Right ventricle myocardium superior (tissue), 1 donor: ENCODE measurements around the gene ARFGAP3. TPM values are rescaled to one million over a fixed set of nuclear protein-coding genes. Genes with fewer than 3 reads are reported as not detected.

Source experiments
- ATAC-seq: fragments of 200-7000 bp; cut with Tn5 transposase; one replicate; pipeline ENCODE4 v1.9.1; 2020; ENCODE audit warnings: mild to moderate bottlenecking; ENCODE audit not compliant: poor library complexity
- DNase-seq: peaks from one replicate; pipeline ENCODE4 v3.0.0-alpha.2; 2020
- intact Hi-C: fragments of 100-400 bp; cut with DNase I; formaldehyde crosslinking; loops from one replicate; pipeline ENCODE4 v1.11.2; 2022
- total RNA-seq: library from RNA; stranded (reverse); fragmentation: NEBNext Ultra II Directional; extraction: Animal tissue kit (Norgen Biotek cat#: 25700); gene quantifications from one replicate; pipeline ENCODE4 v1.2.1, GENCODE V29; 2021
- donor health status: DM: no; HTN: yes; CAD: no; lungs with severe emphysema.

Gene ARFGAP3
- total RNA-seq, 1 donor from 2014 or later: 22.4 TPM

DNA sequence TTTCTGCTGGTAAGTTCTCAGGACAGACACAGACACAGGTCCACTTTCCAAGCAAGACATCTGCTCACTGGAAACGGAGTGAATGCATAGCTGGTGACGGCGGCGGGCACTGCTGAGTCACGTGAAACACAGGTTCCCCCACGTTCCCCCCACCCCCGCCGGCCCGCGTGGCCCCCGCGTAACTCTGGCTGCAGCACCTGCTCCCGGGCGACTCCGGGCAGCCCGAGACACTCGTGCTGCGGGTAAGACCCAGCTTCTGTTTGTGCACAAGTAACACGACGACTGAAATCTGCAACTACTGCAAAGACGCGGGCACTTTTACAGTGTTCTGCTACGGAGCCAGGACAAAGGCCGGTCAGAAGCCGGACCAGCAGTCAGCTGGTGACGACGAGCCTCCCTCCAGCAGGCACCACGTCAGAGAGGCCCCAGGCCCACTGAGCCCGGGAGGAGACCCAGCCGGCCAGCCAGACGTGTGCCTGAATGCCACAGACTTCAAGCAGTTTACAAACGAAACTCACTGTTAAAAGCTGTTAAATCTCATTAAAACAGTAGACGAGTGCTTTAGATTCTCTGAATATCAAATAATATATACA is 12.9 kb upstream of the ARFGAP3 start:
- intact Hi-C loops: loop anchor here (10.0 kb wide), 2 partner anchors 165 to 225 kb away; no protein-coding TSS in a partner anchor
- DNase-seq: no peak

GRCh38 chr22:42869463-42869862 is 12.4 kb upstream of the ARFGAP3 start:
- DNase-seq (no peak), ATAC-seq (no peak)
- intact Hi-C loops: loop anchor here (10.0 kb wide), 1 partner anchor 165 kb away; no protein-coding TSS in a partner anchor

More for the DNA sequence above, 12.9 kb upstream of the ARFGAP3 start:
- no peak for ATAC-seq

DNA sequence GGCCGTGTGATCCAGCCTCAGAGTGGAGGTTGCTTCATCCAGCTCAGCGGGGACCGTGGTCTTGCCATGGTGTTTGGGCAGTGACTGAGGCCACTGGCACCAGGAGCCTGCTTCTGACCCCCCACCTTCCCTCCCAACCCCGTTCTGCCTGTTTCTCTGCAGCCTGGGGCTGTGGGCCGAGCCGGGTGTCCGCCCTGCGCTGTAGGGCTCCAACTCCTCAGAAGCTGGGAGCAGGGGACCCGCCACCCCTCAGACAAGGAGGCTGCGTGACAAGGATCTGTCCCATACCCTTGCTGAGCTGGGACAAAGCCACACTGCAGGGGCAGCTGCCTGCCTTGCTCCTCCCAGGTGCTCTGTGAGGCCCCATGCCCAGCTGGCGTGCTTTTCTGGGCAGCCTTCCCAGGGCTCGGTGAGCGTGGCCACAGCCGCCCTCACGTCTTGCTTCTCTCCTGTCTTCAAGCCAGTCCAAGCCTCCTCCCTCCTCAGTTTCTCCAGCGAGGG is 11.7 kb upstream of the ARFGAP3 start:
- peak; percentile 78 for ATAC-seq
- peak; percentile 74 for DNase-seq
- intact Hi-C loops: loop anchor here (10.0 kb wide), 1 partner anchor 166 kb away; no protein-coding TSS in a partner anchor

DNA sequence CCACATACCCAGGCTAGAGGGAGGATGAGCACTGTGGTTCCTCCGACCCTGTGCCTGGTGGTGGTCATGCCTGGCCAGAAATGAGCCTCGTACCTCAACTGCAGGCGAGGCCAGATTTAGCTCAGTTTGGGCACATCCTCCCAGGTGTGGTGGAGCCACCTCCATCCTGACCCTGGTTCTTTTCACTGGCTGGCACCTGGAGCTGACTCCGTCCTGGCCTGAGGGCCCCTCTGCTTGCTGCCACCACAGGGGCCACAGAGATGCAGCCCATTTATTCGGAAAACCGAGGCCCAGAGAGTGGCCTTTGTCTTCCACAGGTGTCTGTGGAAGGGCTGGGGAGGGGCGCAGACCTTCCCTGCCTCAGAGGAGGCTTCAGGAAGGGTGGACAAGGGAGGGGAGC is 9.0 kb upstream of the ARFGAP3 start:
- DNase-seq (no peak), ATAC-seq (no peak)
- intact Hi-C loops: loop anchor here (10.0 kb wide), 1 partner anchor 169 kb away; no protein-coding TSS in a partner anchor

GRCh38 chr22:42865536-42865935 is 8.5 kb upstream of the ARFGAP3 start:
- intact Hi-C loops: loop anchor here (10.0 kb wide), 1 partner anchor 169 kb away; no protein-coding TSS in a partner anchor
- no peak for DNase-seq
- ATAC-seq: no peak

DNA sequence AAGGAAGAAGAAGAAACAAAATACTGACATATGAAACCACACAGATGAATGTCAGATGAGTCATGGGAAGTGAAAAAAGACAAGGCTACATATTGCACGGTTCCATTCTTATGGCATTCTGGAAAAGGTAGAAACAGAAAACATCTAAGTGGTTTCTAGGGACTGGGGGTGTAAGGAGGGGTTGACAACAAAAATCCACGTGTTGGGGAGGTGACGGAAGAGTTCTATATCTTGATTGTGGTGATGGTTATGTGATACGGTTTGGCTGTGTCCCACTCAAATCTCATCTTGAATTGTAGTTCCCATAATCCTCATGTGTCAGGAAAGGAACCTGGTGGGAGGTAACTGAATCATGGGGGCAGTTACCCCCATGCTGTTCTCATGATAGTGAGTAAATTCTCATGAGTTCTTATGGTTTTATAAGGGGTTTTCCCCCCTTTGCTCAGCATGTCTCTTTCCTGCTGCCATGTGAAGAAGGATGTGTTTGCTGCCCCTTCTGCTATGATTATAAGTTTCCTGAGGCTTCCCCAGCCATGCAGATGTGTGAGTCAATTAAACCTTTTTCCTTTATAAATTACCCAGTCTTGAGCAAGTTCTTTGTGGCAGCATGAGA is 6.4 kb upstream of the ARFGAP3 start:
- no peak for DNase-seq
- intact Hi-C loops: loop anchor here (10.0 kb wide), 1 partner anchor 171 kb away; no protein-coding TSS in a partner anchor
- no peak for ATAC-seq

DNA sequence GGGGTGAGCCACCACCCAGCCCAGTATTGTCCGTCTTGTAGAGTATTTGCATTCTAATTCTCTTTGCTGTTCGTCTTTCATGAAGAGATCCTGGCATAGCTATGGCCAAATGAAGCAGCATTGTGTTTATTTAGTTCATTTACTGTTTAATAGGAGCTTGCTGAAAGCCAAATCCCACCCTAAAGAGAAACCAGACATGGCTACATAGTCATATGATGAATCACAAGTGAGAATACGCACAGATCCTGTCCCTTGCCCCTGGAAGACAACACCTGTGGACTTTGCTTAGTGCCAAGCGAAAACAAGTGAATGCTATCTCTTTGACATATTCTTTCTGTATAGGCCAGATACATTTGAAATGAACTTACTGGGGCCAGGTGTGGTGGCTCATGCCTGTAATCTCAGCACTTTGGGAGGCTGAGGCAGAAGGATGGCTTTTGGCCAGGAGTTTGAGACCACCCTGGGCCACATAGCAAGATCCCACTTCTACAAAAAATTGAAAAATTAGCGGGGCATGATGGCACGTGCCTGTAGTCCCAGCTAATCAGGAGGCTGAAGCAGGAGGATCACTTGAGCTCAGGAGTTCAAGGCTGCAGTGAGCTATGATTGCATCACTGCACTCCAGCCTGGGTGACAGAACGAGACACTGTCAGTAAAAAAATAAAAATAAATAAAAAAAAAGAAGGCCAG is 5.1 kb upstream of the ARFGAP3 start:
- peak; percentile 9 for DNase-seq
- ATAC-seq: no peak
- intact Hi-C loops: loop anchor here (10.0 kb wide), 1 partner anchor 173 kb away; no protein-coding TSS in a partner anchor

- ATAC-seq (no peak), DNase-seq (no peak)
- intact Hi-C loops: loop anchor here (10.0 kb wide), 1 partner anchor 174 kb away; no protein-coding TSS in a partner anchor
These were observed 3.9 kb upstream of the ARFGAP3 start for GRCh38 chr22:42860968-42861367.

DNA sequence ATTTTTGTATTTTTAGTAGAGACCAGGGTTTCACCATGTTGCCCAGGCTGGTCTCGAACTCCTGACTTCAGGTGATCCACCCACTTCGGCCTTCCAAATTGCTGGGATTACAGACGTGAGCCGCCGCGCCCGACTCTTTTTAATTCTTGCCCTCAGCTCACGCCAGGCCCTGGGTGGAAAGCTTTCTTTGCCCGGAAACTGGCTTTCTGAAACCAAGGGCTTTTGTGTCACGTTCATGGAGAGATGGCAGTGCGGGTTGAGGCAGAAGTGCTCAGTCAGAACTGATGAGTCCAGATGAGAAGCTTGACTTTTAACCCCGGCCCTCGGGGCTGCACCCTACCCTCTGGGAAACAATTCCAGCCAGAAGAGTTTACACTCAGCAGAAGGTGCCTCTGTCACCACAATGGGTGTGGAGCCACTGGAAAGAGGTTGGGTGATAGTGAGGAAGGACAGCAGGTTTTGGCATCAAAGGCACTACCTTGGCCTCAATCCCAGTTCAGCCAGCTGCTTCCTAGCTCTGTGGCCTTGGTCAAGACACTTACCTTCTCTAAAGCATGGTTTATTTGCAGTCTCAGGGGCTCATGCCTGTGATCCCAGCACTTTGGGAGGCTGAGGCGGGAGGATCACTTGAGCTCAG is 890 bp upstream of the ARFGAP3 start:
- intact Hi-C loops: no loop called here
- ATAC-seq (peak; percentile 2), DNase-seq (no peak)

GRCh38 chr22:42856179-42856864 is 751 bp downstream of the ARFGAP3 start:
- intact Hi-C loops: no loop called here
- ATAC-seq: peak; percentile 23
- DNase-seq: peak; percentile 73

GRCh38 chr22:42855721-42856120 is 1.4 kb downstream of the ARFGAP3 start:
- DNase-seq: no peak
- intact Hi-C loops: no loop called here
- no peak for ATAC-seq

DNA sequence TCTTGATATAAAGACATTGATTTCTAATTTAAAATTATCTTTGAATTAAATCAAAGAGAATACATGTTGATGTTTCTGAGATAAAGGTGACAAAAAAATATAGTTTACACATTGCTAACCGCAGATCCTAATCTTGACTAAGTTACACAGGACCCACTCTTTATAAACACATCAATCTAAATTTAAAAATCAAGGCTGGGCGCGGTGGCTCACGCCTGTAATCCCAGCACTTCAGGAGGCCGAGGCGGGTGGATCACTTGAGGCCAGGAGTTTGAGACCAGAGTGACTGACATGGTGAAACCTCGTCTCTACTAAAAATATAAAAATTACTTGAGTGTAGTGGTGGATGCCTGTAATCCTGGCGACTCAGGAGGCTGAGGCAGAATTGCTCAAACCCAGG is 1.9 kb downstream of the ARFGAP3 start:
- DNase-seq (no peak), ATAC-seq (no peak)
- intact Hi-C loops: no loop called here

DNA sequence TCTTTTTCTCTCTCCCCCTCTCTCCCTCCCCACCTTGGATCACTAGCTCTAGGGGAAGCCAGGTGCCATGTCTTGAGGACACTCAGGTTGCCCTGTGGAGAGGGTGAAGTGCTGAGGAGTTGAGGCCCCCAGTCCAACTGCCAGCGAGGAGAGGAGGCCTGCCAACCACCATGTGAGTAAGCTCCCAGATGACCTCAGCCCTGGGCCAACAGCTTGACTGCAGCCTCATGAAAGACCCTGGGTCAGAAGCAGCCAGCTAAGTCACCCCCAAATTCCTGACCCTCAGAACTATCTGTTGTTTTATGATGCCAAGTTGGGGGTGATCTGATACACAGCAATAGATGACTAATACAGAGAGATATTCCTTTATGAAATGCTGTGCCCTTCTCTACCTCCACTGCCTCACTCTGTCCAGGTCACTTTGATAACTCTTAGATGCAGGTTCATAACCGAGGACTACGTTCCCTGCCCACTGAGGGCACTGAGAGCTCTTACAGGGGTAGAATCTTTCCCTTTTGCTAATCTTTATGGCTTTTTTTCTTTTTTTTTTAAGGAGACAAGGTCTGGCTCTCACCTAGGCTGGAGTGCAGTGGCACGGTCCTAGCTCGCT is 8.0 kb downstream of the ARFGAP3 start:
- ATAC-seq (no peak), DNase-seq (no peak)
- intact Hi-C loops: no loop called here

DNA sequence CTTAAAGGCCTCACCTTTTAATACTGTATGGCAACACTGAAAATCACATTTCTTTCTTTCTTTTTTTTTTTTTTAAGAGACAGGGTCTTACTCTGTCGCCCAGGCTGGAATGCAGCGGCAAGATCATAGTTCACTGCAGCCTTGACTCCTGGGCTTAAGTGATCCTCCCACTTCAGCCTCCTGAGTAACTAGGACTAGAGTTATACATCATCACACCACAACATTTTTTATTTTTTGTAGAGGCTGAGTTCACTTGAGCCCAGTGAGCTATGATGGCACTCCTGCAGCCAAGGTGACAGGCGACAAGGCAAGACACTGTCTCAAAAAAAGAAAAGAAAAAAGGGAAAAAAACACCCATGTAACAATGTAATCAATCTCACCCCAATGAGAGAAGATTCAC is 10.0 kb downstream of the ARFGAP3 start:
- no peak for ATAC-seq
- DNase-seq: no peak
- intact Hi-C loops: no loop called here

DNA sequence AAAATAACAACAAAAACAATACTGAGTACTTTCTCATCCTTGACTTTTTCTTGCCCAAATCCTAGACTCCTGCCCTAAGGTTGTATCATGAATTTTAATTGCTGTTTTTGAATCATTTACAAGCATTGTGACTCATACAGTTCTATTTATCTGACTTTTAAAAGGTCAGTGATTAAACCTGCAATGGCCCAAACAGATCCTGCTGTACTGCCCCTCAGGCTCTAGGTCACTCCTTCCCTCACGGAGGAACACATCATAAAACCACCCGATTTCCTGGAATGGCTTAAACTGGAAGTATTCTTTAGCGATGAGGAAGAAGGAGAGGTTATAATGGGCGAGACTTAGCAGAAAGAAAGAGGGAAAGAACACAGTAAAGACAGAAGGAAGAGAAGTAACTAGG is 12.3 kb downstream of the ARFGAP3 start:
- intact Hi-C loops: no loop called here
- no peak for DNase-seq
- no peak for ATAC-seq

DNA sequence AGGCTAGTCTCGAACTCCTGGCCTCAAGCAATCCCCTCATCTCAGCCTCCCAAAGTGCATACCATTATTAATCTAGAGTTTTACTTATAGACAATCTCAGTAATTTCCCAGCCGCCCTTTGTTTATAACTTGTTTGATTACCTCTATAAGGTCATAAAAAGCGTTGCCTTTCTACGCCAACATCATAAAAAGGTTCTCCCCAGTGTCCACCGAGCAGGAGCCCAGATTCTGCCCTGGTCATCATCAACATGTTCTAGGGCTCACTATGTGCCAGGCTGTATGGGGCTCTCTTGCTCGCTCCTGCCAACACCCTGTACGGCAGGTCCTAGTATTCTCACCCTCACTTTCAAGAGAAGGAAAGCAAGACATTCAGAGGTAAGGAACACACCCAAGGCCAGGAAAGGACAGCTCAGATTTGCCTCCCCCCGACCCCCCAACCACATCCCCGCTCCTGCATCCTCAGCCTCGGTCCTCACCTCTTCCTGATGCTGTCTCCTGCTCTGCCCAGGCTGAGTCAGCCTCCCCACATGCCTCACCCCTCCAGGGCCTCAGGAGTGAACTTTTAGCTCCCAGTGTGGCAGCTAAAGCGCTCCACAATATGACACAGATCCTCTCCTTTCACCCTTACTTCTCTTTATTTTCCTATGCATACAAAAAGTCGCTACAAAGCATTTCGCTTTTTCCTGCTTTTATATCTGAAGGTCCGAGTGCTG is 14.3 kb downstream of the ARFGAP3 start:
- ATAC-seq: no peak
- DNase-seq: no peak
- intact Hi-C loops: no loop called here

DNA sequence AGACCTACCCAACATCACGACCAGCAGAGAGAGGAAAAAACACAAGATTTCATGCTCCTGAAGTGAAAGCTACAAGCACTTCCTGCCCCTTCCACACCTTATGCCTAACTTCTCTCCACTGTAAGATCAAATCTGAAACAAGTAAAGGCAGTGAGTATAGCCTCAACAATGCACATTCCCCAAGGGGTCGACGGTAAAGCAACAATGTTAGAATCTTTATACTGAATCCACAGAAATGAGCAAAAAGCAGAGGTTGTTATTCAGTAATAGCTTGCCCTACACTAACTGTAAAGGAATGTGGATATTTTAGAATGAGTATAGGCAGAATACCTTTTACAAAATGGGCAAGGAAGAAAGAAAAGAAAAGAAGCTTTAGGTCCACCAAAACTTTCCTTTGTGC is 15.6 kb downstream of the ARFGAP3 start:
- ATAC-seq (no peak), DNase-seq (no peak)
- intact Hi-C loops: no loop called here

- DNase-seq (no peak), ATAC-seq (no peak)
- intact Hi-C loops: no loop called here
These were observed 19.5 kb downstream of the ARFGAP3 start for GRCh38 chr22:42837556-42837955.
